Pancreas (tissue), 10 donors: ENCODE measurements around the gene INPP5D. TPM values are rescaled to one million over a fixed set of nuclear protein-coding genes. Genes with fewer than 3 reads are reported as not detected.

ENCODE experiments used
- ATAC-seq, 4 donors: fragments of 200-7000 bp; cut with Tn5 transposase; one replicate each; pipeline versions ENCODE4 v1.8.0 to v1.9.1; 2020; ENCODE audit warnings: mild to moderate bottlenecking in 4 of 4, moderate library complexity in 4 of 4
- DNase-seq, 6 donors: peaks; one replicate each; pipeline ENCODE4 v3.0.0-alpha.2; 2020
- FAIRE-seq: peaks from 2 replicates; lab custom pipeline; 2012; peaks lifted over from hg19 to GRCh38; lab: Jason Lieb, UNC
- H3K27ac ChIP-seq, 4 donors: fragments of 200-600 bp; sonication (generic); 1 replicate in 3 of 4; 2 replicates in 1 of 4; pipeline versions ENCODE4 v1.5.0 to v1.8.0; 2020
- H3K27me3 ChIP-seq, 4 donors: fragments of 200-600 bp; one replicate each; pipeline ENCODE4 v1.8.0; 2021
- H3K36me3 ChIP-seq, 3 donors: fragments of 200-600 bp; sonication (generic) in 1 of 3; one replicate each; pipeline versions ENCODE4 v1.5.0 to v1.8.0; 2020 to 2021
- H3K4me1 ChIP-seq, 3 donors: fragments of 200-600 bp; one replicate each; pipeline ENCODE4 v1.8.0; 2021
- H3K4me3 ChIP-seq, 4 donors: fragments of 200-600 bp; sonication (generic) in 2 of 4; one replicate each; pipeline versions ENCODE4 v1.5.0 to v1.8.0; 2020 to 2021
- H3K9me3 ChIP-seq, 4 donors: fragments of 200-600 bp; one replicate each; pipeline ENCODE4 v1.8.0; 2021
- CTCF ChIP-seq, 4 donors: fragments of 200-600 bp; sonication (generic) in 3 of 4; IDR thresholded peaks; one replicate each; pipeline versions ENCODE4 v1.5.0 to v1.8.0; 2021; ENCODE audit warnings: antibody characterized with exemption in 4 of 4
- WGBS, 2 donors: extraction: QIAGEN DNeasy Blood & Tissue Kit; methylation state at CpG; one replicate each; pipeline ENCODE4 v1.1.7; 2013; 5-methylcytosine and 5-hydroxymethylcytosine counted together
- intact Hi-C, 3 donors: fragments of 100-400 bp; cut with DNase I; formaldehyde crosslinking; loops; one replicate each; pipeline versions ENCODE4 v1.11.1 to v1.14.2; 2022
- polyA plus RNA-seq, 2 donors: library from polyadenylated mRNA; stranded (reverse); fragments of 200-250 nt; gene quantifications; one replicate each; pipeline ENCODE4 v1.2.3, GENCODE V29; 2013
- total RNA-seq, 6 donors: library from RNA; stranded (reverse); fragmentation: NEBNext Ultra II Directional in 4 of 6; extraction: Animal tissue kit (Norgen Biotek cat#: 25700) in 4 of 6; gene quantifications; one replicate each; pipeline versions ENCODE4 v1.2.1 to v1.2.4, GENCODE V29; 2021 to 2023
- donor health status: healthy with polysubstance abuse.
- donor health status: DM: no; HTN: no; CAD: no; lungs with moderate emphysema.
- donor health status: DM: no; HTN: no; CAD: no.
- donor health status: control.
- donor health status: control.
- donor health status: Bipolar disorder and iron deficiency.
- donor health status: DM: yes; HTN: yes; CAD: no.
- donor health status: DM: no; HTN: no; CAD: no.
- donor health status: DM: no; HTN: no; CAD: no.
- donor health status: DM: yes; HTN: yes; CAD: no.

INPP5D gene
- total and polyA plus RNA-seq, 8 donors, result 1.1 to 11.4 (median 2.3) TPM

- H3K9me3 ChIP-seq, result no peaks in the 10 kb centered on the region
- no peak for ATAC-seq
- H3K36me3 ChIP-seq, result no peaks in the 10 kb centered on the region
- no peak for DNase-seq
- 77 to 90% methylated on average over 9 of the region's 9 CpGs for WGBS, 2 donors
- intact Hi-C loops, result no loop called here
- no peak for FAIRE-seq
- TF ChIP-seq CTCF (IDR thresholded peaks at IDR 0.05), result no peak
- no peak overlapping the region for H3K4me3 ChIP-seq
- no peaks in the 10 kb centered on the region for H3K27me3 ChIP-seq
- no peak overlapping the region for H3K27ac ChIP-seq
- H3K4me1 ChIP-seq, result no peaks in the 10 kb centered on the region
These were observed 30.8 kb upstream of the INPP5D start for GRCh38 chr2:233029321-233029720.

- 75 to 79% methylated on average over 27 of the region's 27 CpGs for WGBS, 2 donors
- peak in 1 of 6 donors; percentile 36 for DNase-seq
- no peaks in the 10 kb centered on the region for H3K9me3 ChIP-seq
- no peaks in the 10 kb centered on the region for H3K36me3 ChIP-seq
- FAIRE-seq, result no peak
- intact Hi-C loops, result loop anchor here in 1 of 3 donors (10.0 kb wide), 1 partner anchor 417 kb away; no protein-coding TSS in a partner anchor
- no peak overlapping the region for H3K27ac ChIP-seq
- no peak for TF ChIP-seq CTCF (IDR thresholded peaks at IDR 0.05)
- no peaks in the 10 kb centered on the region for H3K4me1 ChIP-seq
- no peaks in the 10 kb centered on the region for H3K27me3 ChIP-seq
- no peak for ATAC-seq
- no peak overlapping the region for H3K4me3 ChIP-seq
These were observed 28.3 kb upstream of the INPP5D start for GRCh38 chr2:233031556-233032500.

- ATAC-seq, result no peak
- FAIRE-seq, result no peak
- no peaks in the 10 kb centered on the region for H3K27me3 ChIP-seq
- TF ChIP-seq CTCF (IDR thresholded peaks at IDR 0.05), result no peak
- no peak within 1 kb of the TSS for H3K27ac ChIP-seq
- intact Hi-C loops, result loop anchor here in 1 of 3 donors (10.0 kb wide), 1 partner anchor 418 kb away; no protein-coding TSS in a partner anchor
- no peaks in the 10 kb centered on the region for H3K9me3 ChIP-seq
- no peak for DNase-seq
- H3K4me3 ChIP-seq, result no peak within 1 kb of the TSS
- no peaks in the 10 kb centered on the region for H3K4me1 ChIP-seq
- WGBS, 2 donors, result 84% methylated on average over 12 to 13 of the region's 13 CpGs
- no peaks in the 10 kb centered on the region for H3K36me3 ChIP-seq
These were observed 27.4 kb upstream of the INPP5D start, which contains the start of gene NEU2 for GRCh38 chr2:233032551-233033320. TSS of gene NEU2 (plus strand) at chr2:233032672. CDS start at chr2:233032672, 0 bp downstream.

GRCh38 chr2:233033672-233034071, 26.5 kb upstream of the INPP5D start:
- no peaks in the 10 kb centered on the region for H3K9me3 ChIP-seq
- H3K27ac ChIP-seq, result no peak overlapping the region
- H3K4me1 ChIP-seq, result no peaks in the 10 kb centered on the region
- H3K4me3 ChIP-seq, result no peak overlapping the region
- no peak for TF ChIP-seq CTCF (IDR thresholded peaks at IDR 0.05)
- 63 to 71% methylated on average over 9 of the region's 9 CpGs for WGBS, 2 donors
- intact Hi-C loops, result loop anchor here in 1 of 3 donors (10.0 kb wide), 1 partner anchor 419 kb away; no protein-coding TSS in a partner anchor
- H3K27me3 ChIP-seq, result no peaks in the 10 kb centered on the region
- no peaks in the 10 kb centered on the region for H3K36me3 ChIP-seq
- FAIRE-seq (no peak), DNase-seq (no peak), ATAC-seq (no peak)
